Glutamatergic neuron (in vitro differentiated cells): Measurements from ENCODE around the gene TMPO. TPM values are rescaled to one million over a fixed set of nuclear protein-coding genes. Genes with fewer than 3 reads are reported as not detected.

Experiments used
- DNase-seq: peaks from one replicate; pipeline ENCODE4 v3.0.0; 2022
- H3K27ac Mint-ChIP-seq: one replicate; pipeline ENCODE4 v1.8.0; 2020; ENCODE audit warnings: mild to moderate bottlenecking, mixed read lengths, inconsistent platforms; ENCODE audit not compliant: unreplicated experiment
- H3K27me3 Mint-ChIP-seq: one replicate; pipeline ENCODE4 v1.8.0; 2020; ENCODE audit warnings: mild to moderate bottlenecking, moderate library complexity, mixed read lengths, inconsistent platforms; ENCODE audit not compliant: unreplicated experiment
- H3K36me3 Mint-ChIP-seq: one replicate; pipeline ENCODE4 v1.8.0; 2020; ENCODE audit warnings: mild to moderate bottlenecking, mixed read lengths, inconsistent platforms; ENCODE audit not compliant: unreplicated experiment
- H3K4me1 Mint-ChIP-seq: one replicate; pipeline ENCODE4 v1.8.0; 2020; ENCODE audit warnings: mild to moderate bottlenecking, low read depth, mixed read lengths, inconsistent platforms; ENCODE audit not compliant: unreplicated experiment
- H3K4me3 Mint-ChIP-seq: one replicate; pipeline ENCODE4 v1.8.0; 2020; ENCODE audit warnings: mild to moderate bottlenecking, mixed read lengths, inconsistent platforms; ENCODE audit not compliant: unreplicated experiment
- H3K9me3 Mint-ChIP-seq: one replicate; pipeline ENCODE4 v1.8.0; 2020; ENCODE audit warnings: mild to moderate bottlenecking, moderate library complexity, mixed read lengths, inconsistent platforms; ENCODE audit not compliant: unreplicated experiment
- CTCF ChIP-seq: fragments of 200-600 bp; sonication (generic); IDR thresholded peaks from one replicate; pipeline ENCODE4 v1.5.0; 2021; ENCODE audit not compliant: partially characterized antibody, unreplicated experiment
- total RNA-seq: library from RNA; stranded (reverse); fragmentation: NEBNext Ultra II Directional; extraction: Animal tissue kit (Norgen Biotek cat#: 25700); gene quantifications from one replicate; pipeline ENCODE4 v1.2.1, GENCODE V29; 2021; ENCODE audit not compliant: unreplicated experiment

The TMPO gene
- total RNA-seq, 1 donor from 2014 or later: 80.2 TPM

- DNase-seq: no peak
- Mint-ChIP-seq H3K36me3 (no peaks in the 10 kb centered on the region), H3K9me3 (no peaks in the 10 kb centered on the region)
Measured at GRCh38 chr12:98578821-98579220, 63.4 kb downstream of the TMPO start.

GRCh38 chr12:98579347-98579746, 64.0 kb downstream of the TMPO start:
- no peak overlapping the region for H3K4me3 Mint-ChIP-seq
- no peaks in the 10 kb centered on the region for H3K9me3 Mint-ChIP-seq
- no peaks in the 10 kb centered on the region for H3K36me3 Mint-ChIP-seq
- no peak overlapping the region for H3K27ac Mint-ChIP-seq
- TF ChIP-seq CTCF: no peak
- no peaks in the 10 kb centered on the region for H3K4me1 Mint-ChIP-seq
- DNase-seq: no peak
- peaks cover 2% of the 10 kb centered on the region for H3K27me3 Mint-ChIP-seq

More at GRCh38 chr12:98578821-98579220, 63.4 kb downstream of the TMPO start:
- no peak for TF ChIP-seq CTCF
- H3K4me3 Mint-ChIP-seq: no peak overlapping the region
- H3K4me1 Mint-ChIP-seq: no peaks in the 10 kb centered on the region
- H3K27ac Mint-ChIP-seq: no peak overlapping the region
- peaks cover 2% of the 10 kb centered on the region for H3K27me3 Mint-ChIP-seq

- no peak overlapping the region for H3K4me3 Mint-ChIP-seq
- no peaks in the 10 kb centered on the region for H3K36me3 Mint-ChIP-seq
Measured at GRCh38 chr12:98579835-98580234, 64.4 kb downstream of the TMPO start.

GRCh38 chr12:98580695-98581094, 65.3 kb downstream of the TMPO start:
- Mint-ChIP-seq H3K4me1 (no peaks in the 10 kb centered on the region), H3K36me3 (no peaks in the 10 kb centered on the region), H3K4me3 (no peak overlapping the region), H3K9me3 (no peaks in the 10 kb centered on the region), H3K27ac (no peak overlapping the region), H3K27me3 (peaks cover 2% of the 10 kb centered on the region)
- TF ChIP-seq CTCF: no peak
- DNase-seq: no peak

More at GRCh38 chr12:98579835-98580234, 64.4 kb downstream of the TMPO start:
- TF ChIP-seq CTCF: no peak
- Mint-ChIP-seq H3K4me1 (no peaks in the 10 kb centered on the region), H3K27ac (no peak overlapping the region), H3K9me3 (no peaks in the 10 kb centered on the region), H3K27me3 (peaks cover 2% of the 10 kb centered on the region)
- DNase-seq: no peak

- no peak for TF ChIP-seq CTCF
- Mint-ChIP-seq H3K4me3 (no peak overlapping the region), H3K27me3 (peaks cover 2% of the 10 kb centered on the region), H3K27ac (no peak overlapping the region), H3K9me3 (no peaks in the 10 kb centered on the region), H3K4me1 (no peaks in the 10 kb centered on the region), H3K36me3 (no peaks in the 10 kb centered on the region)
- DNase-seq: no peak
Measured at GRCh38 chr12:98581101-98581500, 65.7 kb downstream of the TMPO start.
